Activated T-cell treated with anti-CD3 and anti-CD28 coated beads for 48 hours (primary cell): ENCODE measurements around the gene EPSTI1.

Source experiments
- DNase-seq: peaks from one replicate; pipeline ENCODE4 v3.0.0-alpha.2; 2020; ENCODE audit warnings: low read depth

EPSTI1 gene

GRCh38 chr13:42847891-42848663 lies 144.0 kb downstream of the EPSTI1 start:
- DNase-seq = no peak

- no peak for DNase-seq
These were observed 154.9 kb downstream of the EPSTI1 start for GRCh38 chr13:42836930-42837690.
